Fibroblast of skin of scalp (primary cell): ENCODE measurements around the gene PEX11G. TPM values are rescaled to one million over a fixed set of nuclear protein-coding genes. Genes with fewer than 3 reads are reported as not detected.

Source experiments
- DNase-seq: peaks from one replicate; pipeline ENCODE4 v3.0.0-alpha.2; 2013
- polyA plus RNA-seq, 2 experiments: library from polyadenylated mRNA; unstranded; fragments of 120-200 nt; gene quantifications; one replicate each; pipeline ENCODE4 v1.2.1, GENCODE V29; 2013; ENCODE audit not compliant: insufficient read length in 2 of 2

The PEX11G gene
- 1.3 TPM for polyA plus RNA-seq (2013, experiment 1 of 2; ENCODE audit: insufficient read length)
- 1.6 TPM for polyA plus RNA-seq (2013, experiment 2 of 2; ENCODE audit: insufficient read length)

- peak; percentile 85 for DNase-seq
These were observed at the start of gene PEX11G for GRCh38 chr19:7488736-7489353. PEX11G (minus strand) TSS chr19:7489035; CDS start chr19:7489010, 25 bp downstream.

GRCh38 chr19:7535998-7536695, 47.3 kb upstream of the PEX11G start:
- DNase-seq, result no peak

- peak; percentile 93 for DNase-seq
These were observed 46.5 kb upstream of the PEX11G start, which contains the start of gene PNPLA6 for GRCh38 chr19:7535047-7535997. PNPLA6 (plus strand) TSS chr19:7535717; CDS start chr19:7535789, 72 bp downstream.

- peak; percentile 87 for DNase-seq
These were observed 45.8 kb upstream of the PEX11G start for GRCh38 chr19:7534531-7535046.

- DNase-seq, result peak; percentile 90
These were observed 45.2 kb upstream of the PEX11G start for GRCh38 chr19:7533925-7534480.

GRCh38 chr19:7533281-7533885, 44.5 kb upstream of the PEX11G start:
- DNase-seq, result peak; percentile 71

- no peak for DNase-seq
These were observed 41.0 kb upstream of the PEX11G start for GRCh38 chr19:7529610-7530490.

- DNase-seq, result no peak
These were observed 40.4 kb upstream of the PEX11G start for GRCh38 chr19:7529246-7529600.

GRCh38 chr19:7528522-7529245, 39.8 kb upstream of the PEX11G start:
- DNase-seq, result no peak

GRCh38 chr19:7528192-7528519, 39.3 kb upstream of the PEX11G start:
- DNase-seq, result no peak

- no peak for DNase-seq
These were observed 38.8 kb upstream of the PEX11G start for GRCh38 chr19:7527516-7528191.

GRCh38 chr19:7526059-7526929, 37.5 kb upstream of the PEX11G start:
- no peak for DNase-seq

- DNase-seq, result no peak
These were observed 36.3 kb upstream of the PEX11G start for GRCh38 chr19:7524992-7525739.

GRCh38 chr19:7524523-7524922, 35.7 kb upstream of the PEX11G start:
- no peak for DNase-seq

GRCh38 chr19:7522923-7523667, 34.3 kb upstream of the PEX11G start:
- no peak for DNase-seq

GRCh38 chr19:7522072-7522922, 33.5 kb upstream of the PEX11G start, which contains the start of gene MCOLN1:
MCOLN1 (plus strand) TSS chr19:7522624; CDS start chr19:7522751, 127 bp downstream.
- peak; percentile 97 for DNase-seq
